Neuronal stem cell (in vitro differentiated cells): Measurements from ENCODE around the gene SUSD3.

ENCODE experiments used
- DNase-seq: peaks from one replicate; pipeline ENCODE4 v3.0.0-alpha.2; 2013; ENCODE audit warnings: low spot score
- H2AFZ ChIP-seq: one replicate; pipeline ENCODE4 v1.6.1; 2013; ENCODE audit warnings: mild to moderate bottlenecking, low read length, inconsistent platforms
- H2AK5ac ChIP-seq: 2 replicates; pipeline ENCODE4 v1.6.1; 2013; ENCODE audit warnings: low read depth, mild to moderate bottlenecking, inconsistent platforms, low read length, moderate library complexity, mixed read lengths
- H2BK120ac ChIP-seq: 2 replicates; pipeline ENCODE4 v1.6.1; 2013; ENCODE audit warnings: low read depth, mild to moderate bottlenecking, inconsistent platforms, low read length, moderate library complexity, mixed read lengths
- H2BK12ac ChIP-seq: one replicate; pipeline ENCODE4 v1.6.1; 2013; ENCODE audit warnings: low read length, inconsistent platforms
- H2BK15ac ChIP-seq: 2 replicates; pipeline ENCODE4 v1.6.1; 2013; ENCODE audit warnings: mild to moderate bottlenecking, low read length, inconsistent platforms, mixed read lengths
- H2BK5ac ChIP-seq: one replicate; pipeline ENCODE4 v1.6.1; 2013; ENCODE audit warnings: inconsistent platforms, mild to moderate bottlenecking, low read length, moderate library complexity
- H3K14ac ChIP-seq: one replicate; pipeline ENCODE4 v1.6.1; 2013; ENCODE audit warnings: low read length, inconsistent platforms
- H3K18ac ChIP-seq: 2 replicates; pipeline ENCODE4 v1.6.1; 2013; ENCODE audit warnings: low read length, inconsistent platforms
- H3K23ac ChIP-seq: 2 replicates; pipeline ENCODE4 v1.6.1; 2013; ENCODE audit warnings: low read depth, mild to moderate bottlenecking, mixed read lengths, low read length, inconsistent platforms; ENCODE audit not compliant: poor library complexity
- H3K27ac ChIP-seq: replicated peaks from 3 replicates; pipeline ENCODE4 v1.5.1; 2013; ENCODE audit warnings: low read length, inconsistent platforms
- H3K27me3 ChIP-seq, 3 experiments: 2 replicates each; pipeline ENCODE4 v1.6.1; 2013; ENCODE audit warnings: low read length in 3 of 3, mild to moderate bottlenecking in 2 of 3, inconsistent platforms in 1 of 3, low read depth in 1 of 3, mixed read lengths in 1 of 3, moderate library complexity in 1 of 3; ENCODE audit not compliant: control insufficient read depth in 3 of 3, insufficient read depth in 3 of 3
- H3K36me3 ChIP-seq, 2 donors: replicated peaks in 1 of 2; 2 replicates each; pipeline ENCODE4 v1.6.1; 2013; ENCODE audit warnings: low read length in 2 of 2; ENCODE audit not compliant: control insufficient read depth in 2 of 2, insufficient read depth in 2 of 2
- H3K4ac ChIP-seq: 2 replicates; pipeline ENCODE4 v1.6.1; 2013; ENCODE audit warnings: inconsistent platforms, mild to moderate bottlenecking, low read length, moderate library complexity
- H3K4me1 ChIP-seq, 2 donors: 1 replicate in 1 of 2; 2 replicates in 1 of 2; pipeline ENCODE4 v1.6.1; 2013; ENCODE audit warnings: low read length in 2 of 2, low read depth in 1 of 2; ENCODE audit not compliant: control insufficient read depth in 2 of 2, insufficient read depth in 1 of 2
- H3K4me2 ChIP-seq: one replicate; pipeline ENCODE4 v1.6.1; 2013; ENCODE audit warnings: mild to moderate bottlenecking, low read length, inconsistent platforms; ENCODE audit not compliant: insufficient read depth, poor library complexity, severe bottlenecking
- H3K4me3 ChIP-seq, 2 donors: 2 replicates each; pipeline ENCODE4 v1.5.1; 2013; ENCODE audit warnings: low read length in 2 of 2, mild to moderate bottlenecking in 2 of 2, inconsistent platforms in 1 of 2, moderate library complexity in 1 of 2
- H3K79me1 ChIP-seq: one replicate; pipeline ENCODE4 v1.6.1; 2013; ENCODE audit warnings: low read depth, mild to moderate bottlenecking, inconsistent platforms, low read length, moderate library complexity
- H3K9ac ChIP-seq: one replicate; pipeline ENCODE4 v1.6.1; 2013; ENCODE audit warnings: mild to moderate bottlenecking, low read depth, low read length, inconsistent platforms; ENCODE audit not compliant: poor library complexity
- H3K9me3 ChIP-seq, 2 donors: replicated peaks in 1 of 2; 2 replicates each; pipeline versions ENCODE3 to v1.6.1; 2013; ENCODE audit warnings: low read length in 2 of 2, mild to moderate bottlenecking in 2 of 2, inconsistent platforms in 1 of 2, low read depth in 1 of 2, mixed read lengths in 1 of 2, moderate library complexity in 1 of 2; ENCODE audit not compliant: control insufficient read depth in 2 of 2, insufficient read depth in 1 of 2
- H4K8ac ChIP-seq: one replicate; pipeline ENCODE4 v1.6.1; 2013; ENCODE audit warnings: low read depth, mild to moderate bottlenecking, inconsistent platforms, low read length, moderate library complexity
- H4K91ac ChIP-seq: one replicate; pipeline ENCODE4 v1.6.1; 2013; ENCODE audit warnings: low read length, low read depth, mild to moderate bottlenecking, inconsistent platforms; ENCODE audit not compliant: poor library complexity
- WGBS, 2 donors: extraction: QIAGEN DNeasy Blood & Tissue Kit; methylation state at CpG; one replicate each; pipeline ENCODE4 v1.1.7; 2013; ENCODE audit warnings: missing lambda C conversion rate in 2 of 2, mixed read lengths in 1 of 2; ENCODE audit not compliant: insufficient read length in 2 of 2, insufficient replicate concordance in 1 of 2; ENCODE audit errors: extremely low coverage in 2 of 2; 5-methylcytosine and 5-hydroxymethylcytosine counted together

The SUSD3 gene

GRCh38 chr9:93130861-93131481, 72.5 kb downstream of the SUSD3 start:
- Histone ChIP-seq H3K4me1 (peaks cover 28 to 31% of the 10 kb centered on the region in 2 donors), H3K27ac (no peak overlapping the region), H3K9me3 (no peaks in the 10 kb centered on the region), H3K9ac (no peak overlapping the region), H3K79me1 (peaks cover 12% of the 10 kb centered on the region), H3K36me3 (no peaks in the 10 kb centered on the region), H3K4me3 (peak overlapping the region in 1 of 2 donors; percentile 1), H3K23ac (peak overlapping the region; percentile 5), H4K8ac (no peak overlapping the region), H3K4me2 (no peak overlapping the region), H3K14ac (peak overlapping the region; percentile 87), H3K4ac (no peak overlapping the region), H3K18ac (no peak overlapping the region), H2BK5ac (peak overlapping the region; percentile 13), H4K91ac (no peak overlapping the region), H2AFZ (no peak overlapping the region), H2BK15ac (peak overlapping the region; percentile 31), H2AK5ac (peak overlapping the region; percentile 86), H3K27me3 (peaks cover 0 to 8% (median 8%) of the 10 kb centered on the region in 3 experiments), H2BK120ac (no peak overlapping the region), H2BK12ac (no peak overlapping the region)
- DNase-seq, result no peak
- WGBS, 2 donors, result no CpG with 5 or more reads among the region's 15 CpGs

- WGBS, 2 donors, result no CpG with 5 or more reads among the region's 13 CpGs
- Histone ChIP-seq H2BK15ac (no peak overlapping the region), H4K91ac (no peak overlapping the region), H3K79me1 (peaks cover 9% of the 10 kb centered on the region), H3K14ac (no peak overlapping the region), H3K27me3 (peaks cover 0 to 8% (median 8%) of the 10 kb centered on the region in 3 experiments), H2BK120ac (no peak overlapping the region), H3K9me3 (no peaks in the 10 kb centered on the region), H3K27ac (no peak overlapping the region), H3K23ac (peak overlapping the region; percentile 56), H3K18ac (peak overlapping the region; percentile 5), H3K36me3 (no peaks in the 10 kb centered on the region), H3K4me3 (no peak overlapping the region), H3K4ac (no peak overlapping the region), H3K4me1 (peaks cover 20 to 26% of the 10 kb centered on the region in 2 donors), H3K9ac (no peak overlapping the region), H2BK12ac (no peak overlapping the region), H3K4me2 (no peak overlapping the region), H2AK5ac (peak overlapping the region; percentile 86), H2AFZ (no peak overlapping the region), H2BK5ac (no peak overlapping the region), H4K8ac (peak overlapping the region; percentile 58)
- DNase-seq, result no peak
Observed at GRCh38 chr9:93131599-93132286, 73.2 kb downstream of the SUSD3 start.

GRCh38 chr9:93132287-93132927, 73.9 kb downstream of the SUSD3 start:
- Histone ChIP-seq H2AFZ (no peak overlapping the region), H3K27ac (no peak overlapping the region), H2BK15ac (no peak overlapping the region), H3K79me1 (peaks cover 9% of the 10 kb centered on the region), H3K9me3 (no peaks in the 10 kb centered on the region), H3K4me3 (peak overlapping the region in 1 of 2 donors; percentile 73), H3K4ac (no peak overlapping the region), H4K91ac (no peak overlapping the region), H3K36me3 (no peaks in the 10 kb centered on the region), H3K18ac (peak overlapping the region; percentile 22), H2BK5ac (no peak overlapping the region), H4K8ac (no peak overlapping the region), H2BK12ac (no peak overlapping the region), H3K4me2 (no peak overlapping the region), H3K4me1 (peaks cover 17 to 19% of the 10 kb centered on the region in 2 donors), H3K9ac (no peak overlapping the region), H3K27me3 (peaks cover 0 to 8% (median 8%) of the 10 kb centered on the region in 3 experiments), H2BK120ac (no peak overlapping the region), H3K23ac (no peak overlapping the region), H3K14ac (no peak overlapping the region), H2AK5ac (peak overlapping the region; percentile 38)
- no peak for DNase-seq
- WGBS, 2 donors, result no CpG with 5 or more reads among the region's 12 CpGs
